Measurements from ENCODE around the gene TRPV3.
"Not testable (repeated sequence)": the region's sequence is repeated elsewhere in the genome, so short reads cannot be mapped to it uniquely, and the experiment has no call there.

- not testable (repeated sequence) for TF ChIP-seq CTCF (IDR thresholded peaks at IDR 0.05; ENCODE audit: insufficient read depth, low read depth, low read length); EZH2 (IDR thresholded peaks at IDR 0.05; ENCODE audit: insufficient read depth, low read length)
Measured at GRCh38 chr17:3519472-3519871, 38.1 kb downstream of the TRPV3 start.

Measured in astrocyte (in vitro differentiated cells and primary cell).